ENCODE results near the gene PI4K2B. TPM values are rescaled to one million over a fixed set of nuclear protein-coding genes. Genes with fewer than 3 reads are reported as not detected.
"Not testable (repeated sequence)": the region's sequence is repeated elsewhere in the genome, so short reads cannot be mapped to it uniquely, and the experiment has no call there.

PI4K2B gene
- total RNA-seq, 1 donor from 2014 or later, result 24.4 TPM

- no peak for DNase-seq (ENCODE audit: low read depth in 2 of 2)
Observed at GRCh38 chr4:25306518-25307057, 72.8 kb downstream of the PI4K2B start.

DNA sequence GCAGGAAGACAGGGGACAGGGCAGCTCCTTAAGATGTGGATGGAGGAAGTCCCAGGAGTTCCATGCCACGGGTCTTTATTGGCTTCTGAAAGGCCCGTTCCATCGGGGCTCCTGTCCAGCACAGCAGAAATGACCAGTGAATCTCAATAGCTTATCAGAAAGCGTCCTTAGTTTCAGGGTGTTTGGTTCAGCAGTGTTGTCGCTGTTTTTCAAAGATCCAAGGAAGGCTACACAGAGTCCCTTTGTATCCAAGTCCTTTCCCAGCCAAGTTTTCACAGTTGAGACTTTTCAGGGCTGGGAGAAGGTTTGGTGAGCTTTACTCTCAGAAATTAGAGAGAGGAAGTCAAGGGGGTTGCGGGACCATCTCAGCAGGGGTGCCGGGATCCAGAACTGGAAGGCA, 73.8 kb downstream of the PI4K2B start:
- DNase-seq (ENCODE audit: low read depth in 2 of 2), result no peak

DNA sequence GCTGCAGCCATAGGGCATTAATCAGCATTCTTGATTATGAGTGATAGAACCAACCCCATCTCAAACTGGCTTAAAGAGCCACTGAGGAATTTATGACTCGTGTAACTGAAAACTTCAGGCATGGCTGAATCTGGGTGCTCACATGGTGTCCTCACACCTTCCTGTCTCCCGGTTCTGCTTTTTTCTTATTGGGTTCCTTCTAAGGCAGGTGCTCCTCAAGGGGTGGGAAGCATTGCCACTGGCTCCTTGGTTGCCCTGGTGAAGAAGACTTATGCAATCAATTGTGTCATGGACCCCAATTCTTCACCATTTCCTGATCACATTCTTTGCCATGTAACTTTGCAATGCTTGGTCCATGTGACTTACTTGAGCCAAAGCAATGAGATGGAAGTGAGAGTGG, 74.5 kb downstream of the PI4K2B start:
- DNase-seq (ENCODE audit: low read depth in 2 of 2), result no peak

- DNase-seq (ENCODE audit: low read depth in 2 of 2), result no peak
Observed at GRCh38 chr4:25308761-25309160, 74.9 kb downstream of the PI4K2B start.

DNA sequence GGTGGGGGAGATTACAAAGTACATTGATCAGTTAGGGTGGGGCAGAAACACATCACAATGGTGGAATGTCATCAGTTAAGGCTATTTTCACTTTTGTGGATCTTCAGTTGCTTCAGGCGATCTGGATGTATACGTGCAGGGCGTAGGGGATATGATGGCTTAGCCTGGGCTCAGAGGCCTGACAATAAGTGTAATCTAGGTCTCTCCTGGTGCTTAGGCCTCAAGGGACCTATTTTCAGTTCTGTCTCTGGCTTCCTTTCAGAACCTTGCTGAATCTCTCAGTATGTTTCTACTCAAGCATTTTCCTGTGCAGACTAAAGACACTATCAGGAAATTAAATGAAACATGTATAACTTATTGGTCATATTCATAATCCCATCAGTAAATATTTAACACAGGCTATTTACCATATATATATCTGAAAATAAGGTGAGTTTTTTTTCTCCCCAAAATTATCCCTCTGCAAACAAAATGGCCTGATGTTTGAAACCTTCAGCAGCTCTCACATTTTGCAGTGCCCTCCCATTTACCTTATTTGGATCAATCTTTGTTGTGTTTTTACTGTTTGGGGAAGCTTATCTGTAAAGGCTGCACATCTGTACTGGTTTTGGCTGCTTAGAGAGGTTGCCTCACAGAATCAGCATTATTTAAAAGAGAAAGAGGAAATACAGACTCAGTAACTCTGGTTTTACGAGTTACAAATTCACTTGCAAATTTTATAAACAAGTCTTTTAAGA, 76.4 kb downstream of the PI4K2B start:
- DNase-seq (ENCODE audit: low read depth in 2 of 2), result no peak

GRCh38 chr4:25310803-25311166, 77.0 kb downstream of the PI4K2B start:
- no peak for DNase-seq (ENCODE audit: low read depth in 2 of 2)

DNA sequence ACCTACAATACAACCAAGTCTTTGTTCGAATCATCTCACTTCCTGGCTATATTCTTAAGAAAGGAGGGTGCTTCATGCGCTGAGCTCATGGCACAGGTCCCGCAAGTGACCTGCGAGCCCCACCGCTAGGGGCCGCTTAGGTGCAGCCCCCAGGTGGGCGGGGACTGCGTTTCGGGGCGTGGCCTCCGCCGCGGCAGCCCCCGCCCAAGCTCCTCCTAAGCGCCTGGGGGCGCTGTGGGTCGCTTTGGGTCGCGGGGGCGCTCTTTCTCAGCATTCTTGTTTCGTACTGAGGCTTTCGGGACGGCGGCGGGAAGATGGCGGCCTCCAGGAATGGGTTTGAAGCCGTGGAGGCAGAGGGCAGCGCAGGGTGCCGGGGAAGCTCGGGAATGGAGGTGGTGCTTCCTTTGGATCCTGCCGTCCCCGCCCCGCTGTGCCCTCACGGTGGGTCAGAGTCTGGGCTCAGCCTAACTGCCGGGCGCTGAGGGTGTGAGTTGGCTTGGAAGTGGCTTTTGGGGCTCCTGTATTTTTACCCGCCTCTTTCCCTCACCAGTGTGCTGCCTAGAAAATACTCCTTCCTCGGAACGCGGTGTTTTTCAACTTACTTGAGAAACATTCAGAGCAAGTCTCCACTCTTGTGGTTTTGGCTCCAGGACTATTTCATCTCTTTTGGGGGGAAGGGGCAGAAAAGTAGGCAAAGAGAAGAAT, 78.8 kb downstream of the PI4K2B start, which contains the start of gene ZCCHC4:
Gene ZCCHC4, plus strand, starts transcription at position 279 of the 705 bp plus-strand sequence. Its CDS starts 36 bp downstream, at position 315.
- DNase-seq (ENCODE audit: low read depth in 2 of 2), result peak; percentile 82 to 94

- peak in 1 of 2 donors; percentile 17 for DNase-seq (ENCODE audit: low read depth in 2 of 2)
Observed at GRCh38 chr4:25313201-25313895, 79.5 kb downstream of the PI4K2B start.

DNA sequence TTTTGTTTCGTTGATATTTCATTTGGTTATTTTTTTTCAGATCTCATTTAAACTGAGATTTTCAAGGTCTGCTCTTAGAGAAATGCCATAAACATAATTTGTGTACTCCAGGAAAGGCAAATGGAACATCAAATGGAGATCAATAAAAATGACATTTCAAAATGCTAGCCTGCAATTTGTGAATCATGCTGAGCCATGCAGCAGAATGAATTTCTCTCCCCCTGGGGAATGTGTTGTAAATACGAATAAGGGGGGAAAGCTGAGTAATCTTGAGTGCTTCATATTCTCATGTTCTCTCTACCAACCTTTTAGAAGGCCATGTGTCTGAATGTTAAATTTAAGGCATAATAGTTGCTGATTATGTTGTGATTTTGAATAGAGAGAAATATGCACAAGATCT, 86.5 kb downstream of the PI4K2B start:
- DNase-seq (ENCODE audit: low read depth in 2 of 2), result no peak

DNA sequence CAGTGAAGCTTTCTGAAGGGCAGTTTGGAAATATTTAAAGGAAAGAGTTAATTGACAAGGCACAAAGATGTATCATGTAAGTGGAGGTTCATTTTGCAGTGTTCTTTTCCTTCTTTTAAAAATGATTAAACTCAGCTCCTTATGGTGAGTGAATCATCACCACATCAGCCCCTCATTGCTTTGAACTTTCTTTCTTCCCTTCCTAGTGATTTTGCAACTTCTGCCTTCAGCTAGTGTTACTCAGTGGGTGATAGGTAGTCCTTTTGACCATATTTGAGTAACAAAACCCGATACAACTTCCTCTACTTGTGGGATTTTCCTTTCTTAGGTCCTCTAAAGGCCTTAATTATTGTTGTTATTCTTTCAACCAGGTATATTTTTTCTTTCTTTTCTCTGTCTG, 86.9 kb downstream of the PI4K2B start:
- DNase-seq (ENCODE audit: low read depth in 2 of 2), result no peak

DNA sequence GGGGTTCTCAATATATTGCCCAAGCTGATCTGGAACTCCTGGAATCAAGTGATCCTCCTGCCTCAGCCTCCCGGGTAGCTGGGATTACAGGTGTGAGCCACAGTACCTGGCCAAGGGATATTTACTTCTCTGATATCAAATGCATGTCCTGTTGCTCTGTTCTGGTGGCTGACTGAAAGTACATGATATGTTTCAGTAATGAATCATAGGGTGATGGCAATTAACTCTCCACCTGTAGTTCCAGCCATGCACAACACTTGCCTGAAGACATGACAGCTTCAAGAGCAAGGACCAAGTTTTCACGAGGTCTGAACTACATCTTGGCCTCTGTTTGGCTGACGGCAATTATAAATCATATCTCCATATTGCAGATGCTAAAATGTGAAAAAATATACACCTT, 87.9 kb downstream of the PI4K2B start:
- no peak for DNase-seq (ENCODE audit: low read depth in 2 of 2)

GRCh38 chr4:25328463-25328862, 94.6 kb downstream of the PI4K2B start:
- not testable (repeated sequence) for DNase-seq (ENCODE audit: low read depth in 2 of 2)

Other genes with a start within 250 kb of the PI4K2B start
- gene LGI2, start 203.1 kb upstream of the PI4K2B start, total RNA-seq, result under 0.01 TPM in 1 of 2 replicates, not detected in the other
- 6.1 and 6.7 TPM in 2 replicates for gene SEPSECS, start 73.6 kb upstream of the PI4K2B start, total RNA-seq
- gene ZCCHC4, start 78.7 kb downstream of the PI4K2B start, total RNA-seq, result 4.6 and 5.3 TPM in 2 replicates
- gene ANAPC4, start 143.2 kb downstream of the PI4K2B start, total RNA-seq, result 19.3 and 21.4 TPM in 2 replicates

Measured in dermis microvascular lymphatic vessel endothelial cell (primary cell).